ENCODE measurements around the gene SF1. TPM values are rescaled to one million over a fixed set of nuclear protein-coding genes. Genes with fewer than 3 reads are reported as not detected.

The SF1 gene
- total and polyA plus RNA-seq, 9 of the 15 experiments (the other 6 are each of a cell fraction or from before 2014, with no cell fraction given): 13.1 to 334 (median 111) TPM

DNA sequence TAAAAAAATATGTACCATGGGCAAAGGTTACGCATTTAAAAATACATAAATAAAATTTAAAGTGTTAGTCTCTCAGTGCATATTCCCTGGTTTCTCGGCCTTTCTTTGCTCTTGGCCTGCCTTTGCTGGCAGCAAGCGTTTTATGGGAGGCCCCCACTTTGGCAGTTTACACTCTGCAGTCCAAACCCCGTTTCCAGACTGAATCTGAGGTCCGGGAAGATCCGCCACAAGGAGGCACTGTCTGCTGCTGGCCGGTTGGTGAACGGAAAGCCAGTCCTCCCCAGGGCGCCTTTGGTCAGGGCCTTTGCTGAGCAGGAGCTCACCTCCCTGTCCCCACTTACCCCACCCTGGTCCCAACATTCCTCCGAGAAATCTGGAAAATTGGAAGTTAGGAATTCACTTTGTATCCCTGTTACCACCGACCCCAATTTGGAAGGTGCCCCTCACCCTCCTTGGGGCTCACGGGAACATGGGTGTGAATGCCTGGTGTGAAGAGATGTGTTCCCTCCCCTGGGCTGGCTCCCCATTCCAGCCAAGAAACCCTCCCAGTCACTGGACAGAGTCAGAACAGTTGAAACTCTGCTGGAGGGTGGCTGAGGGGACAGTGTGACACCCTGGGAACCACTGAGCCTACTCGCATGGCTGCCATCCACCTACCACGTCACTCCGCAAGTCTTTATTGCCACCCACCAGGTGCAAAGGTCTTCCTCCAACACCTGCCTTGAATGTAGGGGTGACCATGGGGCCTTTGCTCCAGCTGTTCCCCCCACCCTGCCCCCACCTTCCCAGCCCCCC lies 9.4 kb upstream of the SF1 start (continued):
- no peak for TF ChIP-seq ZBTB34 (CRISPR knock-in tag; IDR thresholded peaks at IDR 0.05)
- no peak for TF ChIP-seq CBFB (CRISPR knock-in tag; IDR thresholded peaks at IDR 0.05)

GRCh38 chr11:64786308-64786707 lies 8.0 kb upstream of the SF1 start:
- no peaks in the 10 kb centered on the region for H3K27me3 ChIP-seq (ENCODE audit: control insufficient read depth in 2 of 2, insufficient read depth in 2 of 2, low read length in 2 of 2)
- intact Hi-C loops (cut with micrococcal nuclease): loop anchor here (5.0 kb wide), 1 partner anchor 106 kb away; no protein-coding TSS in a partner anchor
- DNase-seq (ENCODE audit: extremely low read depth in 1 of 4, low spot score in 3 of 4) (no peak), ATAC-seq (no peak), FAIRE-seq (no peak)
- no peaks in the 10 kb centered on the region for H3K79me2 ChIP-seq (ENCODE audit: control insufficient read depth, insufficient read depth, low read length)
- no peak overlapping the region for H3K4me2 ChIP-seq (ENCODE audit: insufficient read depth, low read length)
- H4K20me1 ChIP-seq (replicated peaks; ENCODE audit: control insufficient read depth, insufficient read depth, low read length): no peaks in the 10 kb centered on the region
- in situ Hi-C loops (cut with MboI): loop anchor here (5.0 kb wide), 1 partner anchor 106 kb away; no protein-coding TSS in a partner anchor
- no peaks in the 10 kb centered on the region for H3K36me3 ChIP-seq (ENCODE audit: control insufficient read depth, insufficient read depth, low read length)
- no peak overlapping the region for H3K4me3 ChIP-seq
- TF ChIP-seq RBBP5 (IDR thresholded peaks at IDR 0.05; ENCODE audit: borderline replicate concordance, insufficient read depth, low read length, poor library complexity, severe bottlenecking): no peak
- peak; percentile 62; the same call in 1 of the 2 replicates for TF ChIP-seq ZNF263 (CRISPR knock-in tag; IDR thresholded peaks at IDR 0.05; ENCODE audit: borderline replicate concordance)
- peaks cover 3 to 14% of the 10 kb centered on the region in 2 experiments; a peak in 4 of 5 replicates for H3K4me1 ChIP-seq (replicated peaks in 1 of 2; ENCODE audit: control insufficient read depth in 2 of 2, insufficient read depth in 2 of 2, low read length in 2 of 2)
- BruUV-seq (replicated peaks): no TSS peak
- WGBS (ENCODE audit: insufficient coverage, low coverage, missing lambda C conversion rate): 46% methylated on average over 10 of the region's 10 CpGs
- ChIA-PET CTCF (ENCODE audit: low intra/inter-chr PET ratio) (interaction anchor here (0.6 to 0.7 kb wide), 2 partner anchors 273 to 331 kb away, joined by 3 to 4 read pairs; partner anchors contain the start of gene ZNHIT2), POLR2A (interaction anchor here (0.8 kb wide), 1 partner anchor 297 kb away, joined by 3 read pairs; no protein-coding TSS in a partner anchor)
- no peak overlapping the region for H3K27ac ChIP-seq (ENCODE audit: extremely low read depth, low read depth, low read length)
- no peaks in the 10 kb centered on the region for H3K9me3 ChIP-seq (replicated peaks; ENCODE audit: control insufficient read depth, insufficient read depth, low read depth, low read length)
- H2AFZ ChIP-seq (ENCODE audit: low read depth, low read length): no peak overlapping the region
- peak overlapping the region in 1 of 2 experiments; percentile 40; a peak in 1 of 4 replicates for H3K9ac ChIP-seq (ENCODE audit: insufficient read depth in 1 of 2, low read depth in 2 of 2, low read length in 2 of 2)
- H3K9me1 ChIP-seq (ENCODE audit: control insufficient read depth, insufficient read depth, low read length): no peaks in the 10 kb centered on the region

Data from K562 (cell line).